NCI-H69 (cell line): ENCODE measurements around the gene MYO10.
"Not testable (repeated sequence)": the region's sequence is repeated elsewhere in the genome, so short reads cannot be mapped to it uniquely, and the experiment has no call there.

Experiments
- DNase-seq: peaks from one replicate; lab custom pipeline; 2025; lab: John Stamatoyannopoulos, UW

The MYO10 gene

GRCh38 chr5:16862777-16863176 is 73.3 kb downstream of the MYO10 start:
- DNase-seq, result no peak

- DNase-seq, result no peak
These were observed 76.7 kb downstream of the MYO10 start for GRCh38 chr5:16859346-16859745.

GRCh38 chr5:16858151-16858550 is 77.9 kb downstream of the MYO10 start:
- DNase-seq, result no peak

- DNase-seq, result no peak
These were observed 78.5 kb downstream of the MYO10 start for GRCh38 chr5:16857635-16858034.

- DNase-seq, result no peak
These were observed 79.6 kb downstream of the MYO10 start for GRCh38 chr5:16856531-16856930.

- DNase-seq, result no peak
These were observed 80.2 kb downstream of the MYO10 start for GRCh38 chr5:16855898-16856297.

GRCh38 chr5:16855485-16855884 is 80.6 kb downstream of the MYO10 start:
- DNase-seq, result peak; percentile 57

GRCh38 chr5:16854351-16854750 is 81.7 kb downstream of the MYO10 start:
- no peak for DNase-seq

GRCh38 chr5:16853518-16853917 is 82.6 kb downstream of the MYO10 start:
- no peak for DNase-seq

- no peak for DNase-seq
These were observed 83.7 kb downstream of the MYO10 start for GRCh38 chr5:16852251-16853005.

GRCh38 chr5:16849775-16850174 is 86.3 kb downstream of the MYO10 start:
- DNase-seq, result peak; percentile 9

- no peak for DNase-seq
These were observed 86.9 kb downstream of the MYO10 start for GRCh38 chr5:16849181-16849580.

GRCh38 chr5:16844952-16845351 is 91.1 kb downstream of the MYO10 start:
- DNase-seq, result no peak

GRCh38 chr5:16842896-16843295 is 93.2 kb downstream of the MYO10 start:
- no peak for DNase-seq

- DNase-seq, result no peak
These were observed 94.7 kb downstream of the MYO10 start for GRCh38 chr5:16841416-16841815.

GRCh38 chr5:16837305-16837704 is 98.8 kb downstream of the MYO10 start:
- DNase-seq, result no peak

GRCh38 chr5:16834029-16834428 is 102.1 kb downstream of the MYO10 start:
- no peak for DNase-seq

- DNase-seq, result not testable (repeated sequence)
These were observed 104.8 kb downstream of the MYO10 start for GRCh38 chr5:16831326-16831725.

GRCh38 chr5:16827755-16828154 is 108.3 kb downstream of the MYO10 start:
- DNase-seq, result no peak

GRCh38 chr5:16826379-16827125 is 109.5 kb downstream of the MYO10 start:
- DNase-seq, result no peak

GRCh38 chr5:16819522-16820167 is 116.4 kb downstream of the MYO10 start:
- no peak for DNase-seq

GRCh38 chr5:16815432-16815831 is 120.7 kb downstream of the MYO10 start:
- DNase-seq, result no peak

GRCh38 chr5:16812911-16813310 is 123.2 kb downstream of the MYO10 start:
- peak; percentile 48 for DNase-seq
